SH-SY5Y (cell line): Measurements from ENCODE around the gene MARCKSL1.

Experiments used
- GATA2 ChIP-seq: IDR thresholded peaks from 2 replicates; pipeline ENCODE4 v1.6.1; 2011; ENCODE audit warnings: mild to moderate bottlenecking, low read depth, low read length
- GATA3 ChIP-seq: IDR thresholded peaks from 2 replicates; pipeline ENCODE4 v1.6.1; 2011; ENCODE audit warnings: low read depth, mild to moderate bottlenecking, low read length, moderate library complexity

The MARCKSL1 gene

DNA sequence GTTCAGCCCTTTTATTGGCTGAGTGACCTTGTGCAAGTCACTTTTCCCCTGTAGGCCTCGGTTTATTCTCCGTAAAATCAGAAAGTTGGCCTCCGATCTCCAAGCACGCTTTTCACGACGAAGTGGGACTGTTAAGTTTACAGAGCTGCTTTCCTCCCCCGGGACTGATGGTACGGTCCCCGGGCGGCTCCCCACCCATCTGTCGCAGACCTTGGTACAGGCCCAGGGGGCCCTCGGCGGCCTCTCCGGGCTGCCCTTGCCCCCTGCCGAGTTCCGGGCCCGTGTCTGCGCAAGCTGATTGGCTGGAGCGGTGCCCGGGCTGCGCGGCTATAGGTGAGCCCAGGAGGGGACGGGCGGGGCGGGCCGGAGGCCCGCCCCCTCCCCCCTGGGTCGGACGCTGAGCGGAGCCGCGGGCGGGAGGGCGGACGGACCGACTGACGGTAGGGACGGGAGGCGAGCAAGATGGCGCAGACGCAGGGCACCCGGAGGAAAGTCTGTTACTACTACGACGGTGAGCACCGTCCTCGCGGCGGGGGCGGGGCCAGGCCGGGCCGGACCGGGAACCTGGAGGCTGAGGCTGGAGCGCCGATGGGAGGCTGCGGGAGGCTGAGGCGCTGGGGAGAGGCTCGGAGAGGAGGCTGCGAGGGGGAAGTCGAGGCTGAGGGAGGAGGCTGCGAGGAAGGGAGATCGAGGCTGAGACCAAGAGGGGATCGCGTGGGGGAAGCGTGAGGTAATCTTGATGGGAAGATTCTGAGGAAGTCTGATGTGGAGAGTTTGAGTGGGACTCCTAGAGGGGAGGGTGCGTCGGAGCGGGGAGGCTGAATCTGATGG, 44.1 kb downstream of the MARCKSL1 start, which contains the start of gene HDAC1:
Gene HDAC1 (plus strand): TSS at position 376 of the 831 bp plus-strand sequence. CDS start 87 bp downstream, at position 463.
- TF ChIP-seq GATA2 (no peak), GATA3 (no peak)

DNA sequence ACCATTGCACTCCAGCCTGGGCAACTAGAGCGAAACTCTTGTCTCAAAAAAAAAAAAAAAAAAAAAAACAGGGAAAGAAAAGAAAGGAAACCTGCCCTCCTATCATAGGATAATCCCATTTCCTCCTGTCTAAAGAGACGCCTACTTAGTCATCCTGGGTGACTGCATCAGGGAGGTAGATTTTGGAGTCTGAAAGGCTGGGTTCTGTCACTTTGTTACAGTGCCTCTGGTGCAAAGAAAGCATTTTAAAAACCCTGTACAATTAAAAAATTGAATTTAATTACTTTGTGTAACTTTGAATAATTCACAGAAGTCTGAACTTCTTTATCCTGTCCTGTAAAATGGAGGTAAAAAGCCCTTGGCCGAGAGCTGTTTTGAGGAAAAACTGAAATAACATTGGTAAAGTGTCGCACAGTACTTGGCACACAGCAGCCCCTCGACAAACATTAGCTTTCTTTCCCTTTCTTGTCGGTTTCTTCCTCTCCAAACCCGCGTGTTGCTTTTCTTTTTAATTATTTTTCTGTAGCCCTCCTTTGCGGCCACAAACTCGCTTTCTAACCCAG, 44.8 kb downstream of the MARCKSL1 start:
- no peak for TF ChIP-seq GATA2
- no peak for TF ChIP-seq GATA3

DNA sequence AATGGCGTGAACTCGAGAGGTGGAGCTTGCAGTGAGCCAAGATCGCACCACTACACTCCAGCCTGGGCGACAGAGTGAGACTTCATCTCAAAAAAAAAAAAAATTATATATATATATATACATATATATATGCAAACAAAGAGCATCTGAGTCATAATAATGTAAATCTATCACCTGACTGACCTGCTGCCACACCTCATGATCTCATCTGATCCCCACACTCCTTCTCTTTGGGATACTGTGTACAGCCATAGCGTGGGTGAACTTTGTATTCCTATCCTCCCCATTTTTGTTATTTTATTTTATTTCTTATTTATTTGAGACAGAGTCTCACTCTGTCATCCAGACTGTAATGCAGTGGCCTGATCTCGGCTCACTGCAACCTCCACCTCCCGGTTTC, 46.8 kb downstream of the MARCKSL1 start:
- TF ChIP-seq GATA2 (no peak), GATA3 (no peak)

DNA sequence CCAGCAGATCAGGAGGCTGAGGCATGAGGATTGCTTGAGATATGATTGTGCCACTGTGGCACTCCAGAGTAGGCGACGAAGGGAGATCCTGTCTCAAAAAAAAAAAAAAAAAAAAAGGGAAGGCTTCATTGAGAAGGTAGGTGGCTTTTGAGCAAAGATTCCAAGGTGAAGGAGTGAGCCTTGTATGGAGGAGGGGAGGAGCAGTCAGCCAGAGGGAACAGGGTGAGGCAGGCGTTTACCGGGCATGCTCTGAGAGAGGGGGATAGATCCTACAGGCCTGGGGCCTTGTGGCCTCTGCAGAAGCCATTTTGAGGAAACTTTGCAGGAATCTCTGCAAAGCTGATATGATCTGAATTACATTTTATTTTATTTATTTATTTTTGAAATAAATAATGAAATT, 49.3 kb downstream of the MARCKSL1 start:
- TF ChIP-seq GATA2 (no peak), GATA3 (no peak)

DNA sequence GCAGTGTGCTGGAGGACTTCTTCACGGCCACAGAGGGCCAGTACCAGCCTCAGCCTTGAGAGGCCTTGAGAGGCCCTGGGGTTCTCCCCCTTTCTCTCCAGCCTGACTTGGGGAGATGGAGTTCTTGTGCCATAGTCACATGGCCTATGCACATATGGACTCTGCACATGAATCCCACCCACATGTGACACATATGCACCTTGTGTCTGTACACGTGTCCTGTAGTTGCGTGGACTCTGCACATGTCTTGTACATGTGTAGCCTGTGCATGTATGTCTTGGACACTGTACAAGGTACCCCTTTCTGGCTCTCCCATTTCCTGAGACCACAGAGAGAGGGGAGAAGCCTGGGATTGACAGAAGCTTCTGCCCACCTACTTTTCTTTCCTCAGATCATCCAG, 50.4 kb downstream of the MARCKSL1 start:
- TF ChIP-seq GATA3 (no peak), GATA2 (no peak)
